H1 (cell line): ENCODE measurements around the gene SPDYE5.
"Not testable (repeated sequence)": the region's sequence is repeated elsewhere in the genome, so short reads cannot be mapped to it uniquely, and the experiment has no call there.

Source experiments
- CHD2 ChIP-seq: IDR thresholded peaks from 2 replicates; pipeline ENCODE4 v1.6.1; 2012; ENCODE audit warnings: low read length, improper control_type of control experiment
- CTCF ChIP-seq, 3 experiments: IDR thresholded peaks; 1 replicate in 2 of 3; 2 replicates in 1 of 3; pipeline versions ENCODE4 v1.5.1 to v1.6.1; 2011; ENCODE audit warnings: low read length in 3 of 3, mild to moderate bottlenecking in 3 of 3, inconsistent platforms in 2 of 3, low read depth in 1 of 3, moderate library complexity in 1 of 3; ENCODE audit not compliant: insufficient read depth in 1 of 3; ENCODE audit errors: control extremely low read depth in 1 of 3
- EP300 ChIP-seq, 2 experiments: IDR thresholded peaks; 1 replicate in 1 of 2; 2 replicates in 1 of 2; pipeline ENCODE4 v1.6.1; 2011 to 2012; ENCODE audit warnings: low read depth in 2 of 2, low read length in 2 of 2, mild to moderate bottlenecking in 2 of 2, borderline replicate concordance in 1 of 2, inconsistent platforms in 1 of 2, moderate library complexity in 1 of 2
- SIN3A ChIP-seq, 2 experiments: IDR thresholded peaks in 1 of 2; conservative IDR thresholded peaks in 1 of 2; 2 replicates each; pipeline ENCODE4 v1.6.1; 2011 to 2012; ENCODE audit warnings: low read length in 2 of 2, improper control_type of control experiment in 1 of 2, low read depth in 1 of 2, mild to moderate bottlenecking in 1 of 2

- not testable (repeated sequence) for TF ChIP-seq SIN3A (conservative IDR thresholded peaks at IDR 0.05 in 1 of 2, IDR thresholded peaks at IDR 0.05 in 1 of 2; ENCODE audit: low read depth in 1 of 2, low read length in 2 of 2); CHD2; CTCF (IDR thresholded peaks at IDR 0.05; ENCODE audit: control extremely low read depth in 1 of 3, insufficient read depth in 1 of 3, low read depth in 1 of 3, low read length in 3 of 3); EP300 (IDR thresholded peaks at IDR 0.05; ENCODE audit: borderline replicate concordance in 1 of 2, low read depth in 2 of 2, low read length in 2 of 2)
Observed at GRCh38 chr7:75521727-75522126, 29.6 kb downstream of the SPDYE5 start.
